GM06990 (cell line): ENCODE data around the gene SGTA.

Source experiments
- DNase-seq: peaks from one replicate; pipeline ENCODE4 v3.0.0-alpha.2; 2011; ENCODE audit not compliant: insufficient read length; ENCODE audit errors: extremely low read depth
- H3K27me3 ChIP-seq: replicated peaks from 2 replicates; pipeline ENCODE4 v1.6.0; 2011; ENCODE audit warnings: low read length; ENCODE audit not compliant: control insufficient read depth, insufficient read depth
- H3K36me3 ChIP-seq: 2 replicates; pipeline ENCODE4 v1.5.1; 2011; ENCODE audit warnings: low read length; ENCODE audit not compliant: control insufficient read depth, insufficient read depth
- H3K4me3 ChIP-seq: replicated peaks from 2 replicates; pipeline ENCODE4 v1.5.1; 2011; ENCODE audit warnings: low read depth, mild to moderate bottlenecking, control low read depth, low read length
- CTCF ChIP-seq: IDR thresholded peaks from 2 replicates; pipeline ENCODE4 v1.5.1; 2011; ENCODE audit warnings: low read length, control low read depth, mild to moderate bottlenecking, inconsistent platforms; ENCODE audit not compliant: insufficient read depth, poor library complexity, severe bottlenecking

SGTA gene

GRCh38 chr19:2732883-2733282, 50.2 kb downstream of the SGTA start:
- TF ChIP-seq CTCF, result no peak
- Histone ChIP-seq H3K36me3 (peaks cover 30% of the 10 kb centered on the region), H3K4me3 (no peak overlapping the region), H3K27me3 (no peaks in the 10 kb centered on the region)
- DNase-seq, result no peak

GRCh38 chr19:2732157-2732725, 50.8 kb downstream of the SGTA start:
- H3K4me3 ChIP-seq, result no peak overlapping the region
- no peak for TF ChIP-seq CTCF
- H3K27me3 ChIP-seq, result no peaks in the 10 kb centered on the region
- peaks cover 30% of the 10 kb centered on the region for H3K36me3 ChIP-seq
- DNase-seq, result no peak

- H3K36me3 ChIP-seq, result peaks cover 21% of the 10 kb centered on the region
- TF ChIP-seq CTCF, result no peak
- no peak for DNase-seq
These were observed 51.7 kb downstream of the SGTA start for GRCh38 chr19:2731181-2731995.

GRCh38 chr19:2729943-2730818, 52.9 kb downstream of the SGTA start:
- TF ChIP-seq CTCF, result no peak

More at GRCh38 chr19:2731181-2731995, 51.7 kb downstream of the SGTA start:
- no peaks in the 10 kb centered on the region for H3K27me3 ChIP-seq
- H3K4me3 ChIP-seq, result no peak overlapping the region

GRCh38 chr19:2728783-2729387, 54.2 kb downstream of the SGTA start:
- no peak for DNase-seq
- Histone ChIP-seq H3K27me3 (no peaks in the 10 kb centered on the region), H3K36me3 (no peaks in the 10 kb centered on the region; the same call in none of the 2 replicates), H3K4me3 (no peak overlapping the region)
- no peak for TF ChIP-seq CTCF

More at GRCh38 chr19:2729943-2730818, 52.9 kb downstream of the SGTA start:
- H3K36me3 ChIP-seq, result peaks cover 11% of the 10 kb centered on the region
- H3K4me3 ChIP-seq, result no peak overlapping the region
- DNase-seq, result no peak
- no peaks in the 10 kb centered on the region for H3K27me3 ChIP-seq
